Neural progenitor cell (in vitro differentiated cells): Measurements from ENCODE around the gene SCUBE2. TPM values are rescaled to one million over a fixed set of nuclear protein-coding genes. Genes with fewer than 3 reads are reported as not detected.

Source experiments
- DNase-seq: peaks from one replicate; pipeline ENCODE4 v3.0.0-alpha.2; 2016; ENCODE audit warnings: low spot score
- H2AFZ ChIP-seq: fragments of 200-600 bp; sonication (generic); replicated peaks from 2 replicates; pipeline ENCODE4 v1.6.1; 2016; ENCODE audit warnings: antibody characterized with exemption
- H3F3A ChIP-seq: fragments of 200-600 bp; sonication (generic); 2 replicates; pipeline ENCODE4 v1.6.1; 2016; ENCODE audit warnings: antibody characterized with exemption, low read depth
- H3K27ac ChIP-seq: fragments of 200-600 bp; sonication (generic); 2 replicates; pipeline ENCODE4 v1.5.1; 2016; ENCODE audit warnings: mild to moderate bottlenecking
- H3K27me3 ChIP-seq: fragments of 200-600 bp; sonication (generic); 2 replicates; pipeline ENCODE4 v1.6.1; 2016; ENCODE audit warnings: mild to moderate bottlenecking, moderate library complexity
- H3K36me3 ChIP-seq: fragments of 200-600 bp; sonication (generic); 2 replicates; pipeline ENCODE4 v1.5.1; 2016
- H3K4me1 ChIP-seq: fragments of 200-600 bp; sonication (generic); 2 replicates; pipeline ENCODE4 v1.6.1; 2016; ENCODE audit warnings: mixed run types
- H3K4me2 ChIP-seq: fragments of 200-600 bp; sonication (generic); 2 replicates; pipeline ENCODE4 v1.6.1; 2016
- H3K4me3 ChIP-seq: fragments of 200-600 bp; sonication (generic); 2 replicates; pipeline ENCODE4 v1.5.1; 2016
- H3K79me2 ChIP-seq: fragments of 200-600 bp; sonication (generic); 2 replicates; pipeline ENCODE4 v1.6.1; 2016; ENCODE audit warnings: low read depth
- H3K9ac ChIP-seq: fragments of 200-600 bp; sonication (generic); 2 replicates; pipeline ENCODE4 v1.6.1; 2016
- H3K9me3 ChIP-seq: fragments of 200-600 bp; sonication (generic); 2 replicates; pipeline ENCODE4 v1.5.1; 2016; ENCODE audit warnings: low read depth
- H4K20me1 ChIP-seq: fragments of 200-600 bp; sonication (generic); 2 replicates; pipeline ENCODE4 v1.6.1; 2016; ENCODE audit warnings: low read depth
- H3K27ac Mint-ChIP-seq: 3 replicates; pipeline ENCODE4 v1.8.0; 2021; ENCODE audit warnings: mixed read lengths
- H3K27me3 Mint-ChIP-seq: 2 replicates; pipeline ENCODE4 v1.8.0; 2022; ENCODE audit warnings: low read depth, mild to moderate bottlenecking, inconsistent platforms, moderate library complexity, mixed read lengths; ENCODE audit not compliant: insufficient read depth
- H3K36me3 Mint-ChIP-seq: 3 replicates; pipeline ENCODE4 v1.8.0; 2021; ENCODE audit warnings: mixed read lengths
- H3K4me1 Mint-ChIP-seq: 3 replicates; pipeline ENCODE4 v1.8.0; 2021; ENCODE audit warnings: mixed read lengths
- H3K4me3 Mint-ChIP-seq: 3 replicates; pipeline ENCODE4 v1.8.0; 2021; ENCODE audit warnings: mild to moderate bottlenecking, moderate library complexity, mixed read lengths
- H3K9me3 Mint-ChIP-seq: 3 replicates; pipeline ENCODE4 v1.8.0; 2020; ENCODE audit warnings: mixed read lengths
- EZH2 ChIP-seq: fragments of 200-600 bp; sonication (generic); IDR thresholded peaks from 2 replicates; pipeline ENCODE4 v1.6.1; 2017; ENCODE audit warnings: antibody characterized with exemption, mild to moderate bottlenecking, moderate library complexity
- EZH2phosphoT487 ChIP-seq: fragments of 200-600 bp; sonication (generic); IDR thresholded peaks from 2 replicates; pipeline ENCODE4 v1.6.1; 2017; ENCODE audit warnings: antibody characterized with exemption
- total RNA-seq: library from RNA; depleted of rRNA; stranded (reverse); fragments of >200 nt; gene quantifications from 2 replicates; pipeline ENCODE4 v1.2.3, GENCODE V29; 2015; ENCODE audit warnings: low replicate concordance
- TF ChIP-seq, protein P1 (sequence below): fragments of 200-600 bp; sonication (generic); IDR thresholded peaks from 2 replicates; pipeline ENCODE4 v1.5.1; 2017; ENCODE audit warnings: antibody characterized with exemption, mild to moderate bottlenecking

Gene SCUBE2
- total RNA-seq, 1 donor from 2014 or later = 42.1 TPM

DNA sequence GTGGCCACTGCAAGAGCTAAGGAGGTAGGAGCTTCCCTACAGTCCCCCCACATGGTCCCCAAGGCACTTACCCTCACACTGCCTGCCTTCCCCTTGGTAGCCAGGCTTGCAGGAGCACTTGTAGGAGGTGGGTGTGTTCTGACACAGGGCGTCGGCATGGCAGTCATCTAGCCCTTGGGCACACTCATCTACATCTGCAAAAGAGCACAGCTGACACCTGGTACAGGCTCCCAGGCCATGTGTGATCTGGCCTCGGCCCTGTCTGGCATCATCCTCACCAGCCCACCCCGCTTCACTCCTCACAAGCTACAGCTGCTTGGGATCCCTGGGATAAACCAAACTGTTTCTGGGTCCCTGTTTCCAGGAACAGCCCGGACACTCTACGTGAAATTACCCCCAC lies 1.8 kb downstream of the SCUBE2 start:
- Histone ChIP-seq H3K4me2 (no peak overlapping the region), H2AFZ (no peak overlapping the region), H3K9ac (no peak overlapping the region), H3K27me3 (peaks cover 48% of the 10 kb centered on the region), H3K36me3 (no peaks in the 10 kb centered on the region), H4K20me1 (no peaks in the 10 kb centered on the region), H3K4me1 (peaks cover 22% of the 10 kb centered on the region), H3K27ac (no peak overlapping the region), H3F3A (peaks cover 17% of the 10 kb centered on the region), H3K79me2 (no peaks in the 10 kb centered on the region), H3K9me3 (no peaks in the 10 kb centered on the region), H3K4me3 (no peak overlapping the region)
- H3K27me3 Mint-ChIP-seq = peaks cover 25% of the 10 kb centered on the region
- no peaks in the 10 kb centered on the region for H3K9me3 Mint-ChIP-seq
- H3K4me1 Mint-ChIP-seq = peaks cover 19% of the 10 kb centered on the region
- TF ChIP-seq EZH2 (no peak), EZH2phosphoT487 (no peak)
- TF ChIP-seq, protein P1, sequence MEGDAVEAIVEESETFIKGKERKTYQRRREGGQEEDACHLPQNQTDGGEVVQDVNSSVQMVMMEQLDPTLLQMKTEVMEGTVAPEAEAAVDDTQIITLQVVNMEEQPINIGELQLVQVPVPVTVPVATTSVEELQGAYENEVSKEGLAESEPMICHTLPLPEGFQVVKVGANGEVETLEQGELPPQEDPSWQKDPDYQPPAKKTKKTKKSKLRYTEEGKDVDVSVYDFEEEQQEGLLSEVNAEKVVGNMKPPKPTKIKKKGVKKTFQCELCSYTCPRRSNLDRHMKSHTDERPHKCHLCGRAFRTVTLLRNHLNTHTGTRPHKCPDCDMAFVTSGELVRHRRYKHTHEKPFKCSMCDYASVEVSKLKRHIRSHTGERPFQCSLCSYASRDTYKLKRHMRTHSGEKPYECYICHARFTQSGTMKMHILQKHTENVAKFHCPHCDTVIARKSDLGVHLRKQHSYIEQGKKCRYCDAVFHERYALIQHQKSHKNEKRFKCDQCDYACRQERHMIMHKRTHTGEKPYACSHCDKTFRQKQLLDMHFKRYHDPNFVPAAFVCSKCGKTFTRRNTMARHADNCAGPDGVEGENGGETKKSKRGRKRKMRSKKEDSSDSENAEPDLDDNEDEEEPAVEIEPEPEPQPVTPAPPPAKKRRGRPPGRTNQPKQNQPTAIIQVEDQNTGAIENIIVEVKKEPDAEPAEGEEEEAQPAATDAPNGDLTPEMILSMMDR = no peak
- no peaks in the 10 kb centered on the region for H3K36me3 Mint-ChIP-seq
- peak overlapping the region; percentile 87 for H3K4me3 Mint-ChIP-seq
- no peak overlapping the region for H3K27ac Mint-ChIP-seq
- DNase-seq = no peak

DNA sequence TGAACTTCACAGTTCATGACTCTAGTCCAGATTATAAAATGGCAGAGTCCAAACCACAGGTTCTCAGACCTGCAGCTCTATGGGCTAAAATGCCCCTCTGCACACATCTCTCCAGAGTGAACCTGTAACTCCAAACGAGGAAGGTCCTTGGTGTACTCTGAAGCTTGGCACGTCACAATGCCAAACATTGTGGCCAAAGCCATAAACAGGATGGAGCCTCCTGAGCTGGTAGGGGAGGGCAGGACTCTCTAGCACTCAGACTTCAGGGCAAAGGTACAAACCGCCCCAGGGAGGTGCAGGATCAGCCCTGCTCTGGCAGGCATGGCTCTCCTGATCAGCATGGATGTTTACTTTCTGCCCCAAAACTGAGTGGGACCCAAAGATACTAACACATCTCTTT lies 2.3 kb downstream of the SCUBE2 start:
- H3K27me3 ChIP-seq = peaks cover 48% of the 10 kb centered on the region
- H2AFZ ChIP-seq = no peak overlapping the region
- no peak overlapping the region for H3K9ac ChIP-seq
- peaks cover 22% of the 10 kb centered on the region for H3K4me1 ChIP-seq
- H3K9me3 ChIP-seq = no peaks in the 10 kb centered on the region
- no peaks in the 10 kb centered on the region for H3K36me3 Mint-ChIP-seq
- H3K79me2 ChIP-seq = no peaks in the 10 kb centered on the region
- H3K4me3 Mint-ChIP-seq = no peak overlapping the region
- peaks cover 25% of the 10 kb centered on the region for H3K27me3 Mint-ChIP-seq
- H3K4me1 Mint-ChIP-seq = peaks cover 19% of the 10 kb centered on the region
- no peak overlapping the region for H3K4me2 ChIP-seq
- TF ChIP-seq, protein P1 = no peak
- TF ChIP-seq EZH2phosphoT487 (no peak), EZH2 (no peak)
- H3F3A ChIP-seq = peaks cover 17% of the 10 kb centered on the region
- no peak for DNase-seq
- H3K27ac ChIP-seq = no peak overlapping the region
- H3K36me3 ChIP-seq = no peaks in the 10 kb centered on the region
- H3K27ac Mint-ChIP-seq = no peak overlapping the region
- no peaks in the 10 kb centered on the region for H3K9me3 Mint-ChIP-seq
- H3K4me3 ChIP-seq = no peak overlapping the region
- H4K20me1 ChIP-seq = no peaks in the 10 kb centered on the region

DNA sequence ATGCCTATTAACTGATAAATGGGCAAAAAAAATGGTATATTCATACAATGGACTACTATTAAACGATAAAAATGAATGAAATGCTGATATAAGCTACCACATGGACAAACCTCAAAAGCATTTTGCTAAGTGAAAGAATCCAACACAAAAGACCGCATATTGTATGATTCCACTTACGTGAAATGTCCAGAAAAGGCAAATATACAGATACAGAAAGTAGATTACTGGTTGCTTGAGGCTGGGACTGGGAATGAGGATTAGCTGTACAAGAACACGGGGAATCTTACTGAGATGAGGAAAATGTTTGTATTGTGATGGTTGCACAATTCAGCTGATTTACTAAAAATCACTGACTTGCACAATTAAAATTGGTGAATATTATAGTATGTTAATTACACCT lies 8.8 kb downstream of the SCUBE2 start:
- no peak overlapping the region for H2AFZ ChIP-seq
- Mint-ChIP-seq H3K36me3 (peaks cover 2% of the 10 kb centered on the region), H3K27me3 (no peaks in the 10 kb centered on the region), H3K4me3 (no peak overlapping the region), H3K27ac (no peak overlapping the region), H3K9me3 (peaks cover 9% of the 10 kb centered on the region), H3K4me1 (no peaks in the 10 kb centered on the region)
- no peak overlapping the region for H3K4me2 ChIP-seq
- H3K27me3 ChIP-seq = no peaks in the 10 kb centered on the region
- DNase-seq = no peak
- no peak overlapping the region for H3K9ac ChIP-seq
- H3K4me3 ChIP-seq = no peak overlapping the region
- no peaks in the 10 kb centered on the region for H3K36me3 ChIP-seq
- H3K4me1 ChIP-seq = no peaks in the 10 kb centered on the region
- TF ChIP-seq EZH2phosphoT487 (no peak), EZH2 (no peak)
- TF ChIP-seq, protein P1 = no peak
- H3F3A ChIP-seq = no peaks in the 10 kb centered on the region
- no peaks in the 10 kb centered on the region for H4K20me1 ChIP-seq
- no peaks in the 10 kb centered on the region for H3K79me2 ChIP-seq
- H3K27ac ChIP-seq = no peak overlapping the region
- H3K9me3 ChIP-seq = no peaks in the 10 kb centered on the region
